ENCODE data around the gene ZNHIT6. TPM values are rescaled to one million over a fixed set of nuclear protein-coding genes. Genes with fewer than 3 reads are reported as not detected.

Gene ZNHIT6
- total and polyA plus RNA-seq, 2 of the 8 experiments (the other 6 are each of a cell fraction or from before 2014, with no cell fraction given) = 5.9 to 17.2 TPM

DNA sequence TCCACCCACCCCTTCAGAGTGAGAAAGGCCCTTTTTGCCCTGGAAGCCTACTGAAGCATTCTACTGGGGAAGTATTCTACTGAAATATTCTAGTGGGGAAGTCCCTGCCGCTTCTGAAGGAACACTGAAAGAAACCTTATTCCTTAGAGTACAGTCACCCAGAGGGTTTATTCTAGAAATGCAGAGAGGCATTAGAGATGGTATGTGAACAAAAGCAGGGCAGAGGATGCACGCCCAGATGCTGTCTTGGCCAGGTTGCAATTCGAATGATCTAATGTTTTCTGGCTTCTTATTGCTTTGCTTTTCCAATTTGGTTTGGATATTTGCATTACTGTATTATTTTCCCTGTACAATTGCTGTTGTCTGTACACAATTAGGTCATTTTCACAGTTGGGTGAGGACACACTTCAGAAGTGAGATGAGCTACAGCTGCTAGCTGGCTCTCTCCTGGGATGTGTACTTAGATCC, 90.6 kb downstream of the ZNHIT6 start:
- CTCF ChIA-PET (ENCODE audit: partially characterized antibody) = interaction anchor here (1.6 to 2.0 kb wide), 2 partner anchors 8 to 11 kb away, joined by 4 to 7 read pairs; no protein-coding TSS in a partner anchor

More for the DNA sequence above, 90.6 kb downstream of the ZNHIT6 start:
- DNase-seq (ENCODE audit: low read depth in 1 of 2, low spot score in 2 of 2) (no peak), FAIRE-seq (no peak)
- Histone ChIP-seq H3K4ac (replicated peaks; ENCODE audit: insufficient read length, low read depth, low read length) (no peak overlapping the region), H3K36me3 (ENCODE audit: control insufficient read depth in 2 of 4, insufficient read depth in 4 of 4, low read length in 3 of 4) (peaks cover 0 to 13% (median under 1%) of the 10 kb centered on the region in 4 experiments; a peak in 3 of 8 replicates), H2BK15ac (ENCODE audit: low read length) (no peak overlapping the region), H2BK12ac (ENCODE audit: low read depth, low read length) (no peak overlapping the region; the same call in 1 of the 2 replicates), H3K56ac (replicated peaks; ENCODE audit: insufficient read length, low read depth, low read length) (no peak overlapping the region), H2BK5ac (ENCODE audit: low read depth, low read length) (no peak overlapping the region), H4K8ac (ENCODE audit: extremely low read depth, insufficient read depth, low read length) (no peak overlapping the region), H4K20me1 (replicated peaks in 1 of 2; ENCODE audit: control insufficient read depth in 1 of 2, insufficient read depth in 2 of 2, low read length in 2 of 2) (no peaks in the 10 kb centered on the region), H3K14ac (ENCODE audit: insufficient read length) (no peak overlapping the region), H2AFZ (ENCODE audit: low read length) (no peak overlapping the region), H3K23ac (ENCODE audit: insufficient read length) (no peak overlapping the region), H2AK5ac (ENCODE audit: low read depth, low read length) (no peak overlapping the region), H4K5ac (ENCODE audit: insufficient read length, low read depth, low read length) (no peak overlapping the region), H3K4me3 (ENCODE audit: extremely low read depth in 1 of 4, insufficient read depth in 2 of 4, low read depth in 3 of 4, low read length in 4 of 4) (no peak overlapping the region), H3K9ac (replicated peaks in 1 of 4; ENCODE audit: extremely low read depth in 1 of 4, low read depth in 3 of 4, low read length in 3 of 4) (no peak overlapping the region), H3K9me3 (ENCODE audit: insufficient read depth in 2 of 2, low read depth in 1 of 2, low read length in 1 of 2) (peaks cover 17 to 19% of the 10 kb centered on the region in 2 experiments; a peak in 3 of 4 replicates), H3K27ac (ENCODE audit: low read depth, low read length) (no peak overlapping the region), H3K23me2 (ENCODE audit: low read depth, low read length) (peaks cover 2% of the 10 kb centered on the region; the same call in 1 of the 2 replicates), H3K4me2 (ENCODE audit: insufficient read depth in 1 of 2, low read depth in 2 of 2, low read length in 2 of 2) (no peak overlapping the region), H3K27me3 (replicated peaks in 1 of 4; ENCODE audit: control insufficient read depth in 3 of 4, extremely low read depth in 1 of 4, insufficient read depth in 3 of 4, low read length in 3 of 4) (no peaks in the 10 kb centered on the region), H3K18ac (ENCODE audit: extremely low read depth, low read length) (no peak overlapping the region), H3K4me1 (replicated peaks in 1 of 4; ENCODE audit: control insufficient read depth in 3 of 4, insufficient read depth in 4 of 4, low read length in 3 of 4) (peaks cover 0 to 6% (median 2%) of the 10 kb centered on the region in 4 experiments; a peak in 3 of 7 replicates), H4K91ac (replicated peaks; ENCODE audit: insufficient read length, low read length) (no peak overlapping the region), H2BK20ac (ENCODE audit: low read length) (no peak overlapping the region), H2BK120ac (replicated peaks; ENCODE audit: low read depth, low read length) (no peak overlapping the region), H3K79me2 (ENCODE audit: control insufficient read depth in 1 of 2, insufficient read depth in 2 of 2, low read length in 2 of 2) (no peaks in the 10 kb centered on the region), H3K79me1 (ENCODE audit: low read depth, low read length) (no peaks in the 10 kb centered on the region)
- POLR2A ChIA-PET (ENCODE audit: partially characterized antibody) = interaction anchor here (1.0 kb wide), 2 partner anchors 10 to 34 kb away, joined by 3 to 5 read pairs; no protein-coding TSS in a partner anchor
- 88% methylated on average over 3 of the region's 3 CpGs; no CpG with 5 or more reads in 1 of the 2 experiments for WGBS, 2 experiments (ENCODE audit: extremely low coverage in 1 of 2, insufficient coverage in 1 of 2, insufficient read length in 1 of 2, insufficient replicate concordance in 2 of 2, low coverage in 1 of 2, low lambda C conversion rate in 2 of 2, missing lambda C conversion rate in 1 of 2)
- TF ChIP-seq, protein P1, sequence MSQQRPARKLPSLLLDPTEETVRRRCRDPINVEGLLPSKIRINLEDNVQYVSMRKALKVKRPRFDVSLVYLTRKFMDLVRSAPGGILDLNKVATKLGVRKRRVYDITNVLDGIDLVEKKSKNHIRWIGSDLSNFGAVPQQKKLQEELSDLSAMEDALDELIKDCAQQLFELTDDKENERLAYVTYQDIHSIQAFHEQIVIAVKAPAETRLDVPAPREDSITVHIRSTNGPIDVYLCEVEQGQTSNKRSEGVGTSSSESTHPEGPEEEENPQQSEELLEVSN (IDR thresholded peaks at IDR 0.05) = no peak
- TF ChIP-seq SAP30 (IDR thresholded peaks at IDR 0.05; ENCODE audit: insufficient read depth, insufficient replicate concordance, low read length) = no peak
